GM12878 (cell line): Measurements from ENCODE around the gene OR9Q1. TPM values are rescaled to one million over a fixed set of nuclear protein-coding genes. Genes with fewer than 3 reads are reported as not detected.

ENCODE experiments used
- ATAC-seq: fragments of 200-7000 bp; cut with Tn5 transposase; 3 replicates; pipeline ENCODE4 v1.9.1; 2020; ENCODE audit warnings: mild to moderate bottlenecking, moderate library complexity
- BruUV-seq: library from RNA; stranded (reverse); fragments of 400-500 nt; replicated peaks from 2 replicates; lab custom pipeline; 2021; lab: Mats Ljungman, UMichigan
- CTCF ChIA-PET: fragments of 300-600 bp; sonication (Branson Sonifier 250); formaldehyde crosslinking; extraction: SDS; loops from one replicate; lab custom pipeline; 2021; ENCODE audit warnings: inconsistent platforms; lab: Yijun Ruan, JAX
- POLR2A ChIA-PET: fragments of 350-600 bp; formaldehyde crosslinking; extraction: SDS; loops from one replicate; lab custom pipeline; 2021; ENCODE audit warnings: inconsistent platforms; lab: Charles Lee
- RAD21 ChIA-PET: fragments of 300-600 bp; sonication (Branson Sonifier 250); formaldehyde crosslinking; loops from one replicate; lab custom pipeline; 2023; ENCODE audit warnings: antibody characterized with exemption; ENCODE audit not compliant: unreplicated experiment; lab: Charles Lee
- SMC1A ChIA-PET: fragments of 300-600 bp; sonication (Branson Sonifier 250); formaldehyde crosslinking; loops from one replicate; lab custom pipeline; 2023; ENCODE audit not compliant: unreplicated experiment, uncharacterized antibody; lab: Charles Lee
- DNase-seq: peaks from one replicate; pipeline ENCODE4 v3.0.0-alpha.2; 2011; ENCODE audit warnings: low read depth, low spot score
- FAIRE-seq: peaks from 3 replicates; lab custom pipeline; 2011; peaks lifted over from hg19 to GRCh38; lab: Jason Lieb, UNC
- H2AFZ ChIP-seq: 2 replicates; pipeline ENCODE4 v1.6.0; 2011; ENCODE audit warnings: low read depth, low read length, control low read depth; ENCODE audit not compliant: control insufficient read depth
- H3K27ac ChIP-seq: 2 replicates; pipeline ENCODE4 v1.5.1; 2011; ENCODE audit warnings: control low read depth; ENCODE audit not compliant: control insufficient read depth, insufficient read depth
- H3K27me3 ChIP-seq, 2 experiments: replicated peaks in 1 of 2; 2 replicates each; pipeline versions ENCODE4 v1.6.0 to v1.6.1; 2011; ENCODE audit warnings: low read length in 1 of 2; ENCODE audit not compliant: control insufficient read depth in 2 of 2, insufficient read depth in 2 of 2
- H3K36me3 ChIP-seq, 2 experiments: 2 replicates each; pipeline ENCODE4 v1.5.1; 2011; ENCODE audit warnings: low read length in 1 of 2; ENCODE audit not compliant: control insufficient read depth in 2 of 2, insufficient read depth in 2 of 2
- H3K4me1 ChIP-seq: 2 replicates; pipeline ENCODE4 v1.6.1; 2011; ENCODE audit warnings: mild to moderate bottlenecking, low read length, moderate library complexity, mixed read lengths; ENCODE audit not compliant: control insufficient read depth, insufficient read depth
- H3K4me2 ChIP-seq: 2 replicates; pipeline ENCODE4 v1.6.0; 2011; ENCODE audit warnings: control low read depth; ENCODE audit not compliant: control insufficient read depth, insufficient read depth
- H3K4me3 ChIP-seq: fragments of 200-600 bp; sonication (generic); 2 replicates; pipeline ENCODE4 v1.5.1; 2016
- H3K79me2 ChIP-seq: 2 replicates; pipeline ENCODE4 v1.6.0; 2011; ENCODE audit warnings: low read length; ENCODE audit not compliant: control insufficient read depth, insufficient read depth
- H3K9ac ChIP-seq: 2 replicates; pipeline ENCODE4 v1.8.0; 2011; ENCODE audit warnings: low read length, control low read depth, mixed read lengths; ENCODE audit not compliant: control insufficient read depth, insufficient read depth
- H3K9me3 ChIP-seq: replicated peaks from 3 replicates; pipeline ENCODE4 v1.5.1; 2011; ENCODE audit warnings: mild to moderate bottlenecking, low read length; ENCODE audit not compliant: control insufficient read depth, insufficient read depth
- H4K20me1 ChIP-seq: 2 replicates; pipeline ENCODE4 v1.6.0; 2011; ENCODE audit not compliant: control insufficient read depth, insufficient read depth
- CHD2 ChIP-seq: IDR thresholded peaks from 2 replicates; pipeline ENCODE4 v1.6.1; 2011; ENCODE audit warnings: low read depth, low read length, improper control_type of control experiment, borderline replicate concordance
- ESRRA ChIP-seq: IDR thresholded peaks from 2 replicates; pipeline ENCODE4 v1.6.1; 2012; ENCODE audit warnings: mild to moderate bottlenecking, low read length, improper control_type of control experiment
- ETV6 ChIP-seq, 2 experiments: fragments of 450-650 bp in 1 of 2; IDR thresholded peaks in 1 of 2; conservative IDR thresholded peaks in 1 of 2; 2 replicates each; pipeline ENCODE4 v1.6.1; 2014; ENCODE audit warnings: antibody characterized with exemption in 1 of 2, borderline replicate concordance in 1 of 2, low read depth in 1 of 2, mild to moderate bottlenecking in 1 of 2, moderate library complexity in 1 of 2
- NFYB ChIP-seq: IDR thresholded peaks from 2 replicates; pipeline ENCODE4 v1.6.1; 2011; ENCODE audit warnings: low read depth, mild to moderate bottlenecking, low read length, improper control_type of control experiment, moderate library complexity; ENCODE audit not compliant: insufficient read depth
- NRF1 ChIP-seq: conservative IDR thresholded peaks from 2 replicates; pipeline ENCODE4 v1.6.1; 2011; ENCODE audit warnings: mild to moderate bottlenecking, low read depth, low read length, improper control_type of control experiment
- POU2F2 ChIP-seq: IDR thresholded peaks from 3 replicates; pipeline ENCODE4 v1.6.1; 2011; ENCODE audit warnings: low read depth, mild to moderate bottlenecking, low read length, borderline replicate concordance
- RELA ChIP-seq: fragments of 450-650 bp; IDR thresholded peaks from 2 replicates; pipeline ENCODE4 v1.8.0; 2014; ENCODE audit warnings: borderline replicate concordance; ENCODE audit not compliant: partially characterized antibody
- SIN3A ChIP-seq: IDR thresholded peaks from 2 replicates; pipeline ENCODE4 v1.6.1; 2012; ENCODE audit warnings: low read depth, low read length, improper control_type of control experiment
- TBL1XR1 ChIP-seq: IDR thresholded peaks from 2 replicates; pipeline ENCODE4 v1.6.1; 2012; ENCODE audit warnings: low read depth, low read length, improper control_type of control experiment
- YY1 ChIP-seq: IDR thresholded peaks from 2 replicates; pipeline ENCODE4 v1.6.1; 2011; ENCODE audit warnings: low read depth, mild to moderate bottlenecking, low read length
- ZNF217 ChIP-seq: fragments of 450-650 bp; IDR thresholded peaks from 2 replicates; pipeline ENCODE4 v1.6.1; 2017; ENCODE audit warnings: antibody characterized with exemption, mild to moderate bottlenecking
- ZNF622 ChIP-seq: fragments of 450-650 bp; IDR thresholded peaks from 2 replicates; pipeline ENCODE4 v1.6.1; 2017; ENCODE audit warnings: mild to moderate bottlenecking, inconsistent platforms
- WGBS: methylation state at CpG from one replicate; pipeline ENCODE4 v1.1.6; 2016; ENCODE audit warnings: low lambda C conversion rate; ENCODE audit not compliant: insufficient replicate concordance, insufficient coverage; ENCODE audit errors: missing lambda C conversion rate; 5-methylcytosine and 5-hydroxymethylcytosine counted together
- in situ Hi-C: fragments of 300-500 bp; cut with MboI; formaldehyde crosslinking; loops from 9 replicates; pipeline ENCODE4 v1.14.3; 2018; ENCODE audit warnings: mixed read lengths
- intact Hi-C: fragments of 100-400 bp; cut with micrococcal nuclease; formaldehyde crosslinking; loops from one replicate; pipeline ENCODE4 v1.14.2; 2022; ENCODE audit not compliant: unreplicated experiment
- polyA plus RNA-seq, 11 experiments: library from polyadenylated mRNA; depleted of rRNA in 4 of 11; unstranded in 6 of 11; stranded (reverse) in 5 of 11; fragments of >200 nt; fragmentation: Nextera tagmentation in 4 of 11; fragmentation: Illumina TruSeq in 1 of 11; extraction: Ambion mirVana in 4 of 11; extraction: Trizol in 1 of 11; gene quantifications; 1 replicate in 1 of 11; 2 replicates in 10 of 11; pipeline versions ENCODE4 v1.2.1 to v1.2.3, GENCODE V29; 2011 to 2016; ENCODE audit warnings: inconsistent platforms in 2 of 11, missing spikeins in 2 of 11, low read depth in 1 of 11
- total RNA-seq, 4 experiments: library from RNA; depleted of rRNA in 3 of 4; stranded (reverse); fragments of >200 nt in 3 of 4; fragmentation: Illumina TruSeq in 1 of 4; extraction: Trizol in 1 of 4; gene quantifications; 2 replicates each; pipeline versions ENCODE4 v1.2.1 to v1.2.3, GENCODE V29; 2013 to 2021
- TF ChIP-seq, protein P1 (sequence below): IDR thresholded peaks from 2 replicates; pipeline ENCODE4 v1.6.1; 2011; ENCODE audit warnings: borderline replicate concordance, low read depth, mild to moderate bottlenecking, moderate library complexity, mixed read lengths, low read length; ENCODE audit not compliant: insufficient read depth; ENCODE audit errors: extremely low read length

OR9Q1 gene
- total and polyA plus RNA-seq, 10 of the 15 experiments (the other 5 are each of a cell fraction or from before 2014, with no cell fraction given): not detected

DNA sequence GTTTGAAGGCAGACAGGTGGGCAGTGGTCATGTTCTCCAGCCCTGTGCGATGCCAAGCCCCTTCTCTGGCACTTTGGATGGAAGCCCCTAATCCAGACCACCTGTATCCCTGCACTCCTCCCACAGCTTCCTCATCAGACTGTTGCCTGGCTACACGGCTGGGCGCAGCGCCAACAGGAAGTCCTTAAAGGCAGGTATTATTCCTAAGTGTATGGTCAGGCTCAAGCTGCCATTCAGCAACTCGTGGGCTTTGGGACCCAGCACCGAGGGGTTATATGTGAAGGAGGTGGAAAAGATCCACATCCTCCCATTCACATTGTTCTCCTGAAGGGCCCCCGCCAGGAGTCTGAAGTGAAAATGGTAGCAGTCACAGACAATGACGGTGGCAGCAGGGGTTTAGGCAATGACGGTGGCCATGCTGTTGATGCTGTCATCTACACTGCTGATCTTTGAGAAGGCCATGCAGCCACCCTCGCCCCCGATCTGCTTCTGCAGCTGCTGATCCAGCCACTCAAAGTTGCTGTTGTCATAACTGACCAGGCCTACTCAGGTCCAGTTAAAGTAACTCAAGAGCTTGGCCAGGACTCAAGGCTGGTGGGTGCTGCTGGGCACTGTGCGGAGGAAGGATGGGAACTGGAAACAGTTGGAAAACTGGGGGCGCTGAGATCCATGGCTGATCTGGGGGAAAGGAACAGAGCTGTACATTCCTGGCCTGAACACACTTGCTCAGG is 34.8 kb downstream of the OR9Q1 start:
- peaks cover 0 to 2% of the 10 kb centered on the region in 2 experiments; a peak in 2 of 4 replicates for H3K27me3 ChIP-seq
- CTCF ChIA-PET: no interaction called here
- TF ChIP-seq ETV6 (conservative IDR thresholded peaks at IDR 0.05 in 1 of 2, IDR thresholded peaks at IDR 0.05 in 1 of 2; ENCODE audit: borderline replicate concordance in 1 of 2, low read depth in 1 of 2): no peak
- no peak for TF ChIP-seq NRF1
- no peak for TF ChIP-seq YY1
- no peak for TF ChIP-seq POU2F2
- TF ChIP-seq RELA: no peak
- TF ChIP-seq, protein P1, sequence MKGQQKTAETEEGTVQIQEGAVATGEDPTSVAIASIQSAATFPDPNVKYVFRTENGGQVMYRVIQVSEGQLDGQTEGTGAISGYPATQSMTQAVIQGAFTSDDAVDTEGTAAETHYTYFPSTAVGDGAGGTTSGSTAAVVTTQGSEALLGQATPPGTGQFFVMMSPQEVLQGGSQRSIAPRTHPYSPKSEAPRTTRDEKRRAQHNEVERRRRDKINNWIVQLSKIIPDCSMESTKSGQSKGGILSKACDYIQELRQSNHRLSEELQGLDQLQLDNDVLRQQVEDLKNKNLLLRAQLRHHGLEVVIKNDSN: no peak
- no peak for TF ChIP-seq ESRRA
- no peak for TF ChIP-seq ZNF217
- no peak for TF ChIP-seq NFYB
- TF ChIP-seq CHD2: no peak
- no peak for TF ChIP-seq ZNF622
- TF ChIP-seq SIN3A: no peak
- TF ChIP-seq TBL1XR1: no peak
- TF ChIP-seq, all 136 proteins: peak for 0
- no peaks in the 10 kb centered on the region for H3K36me3 ChIP-seq
- no peak for FAIRE-seq
- no peaks in the 10 kb centered on the region for H3K4me1 ChIP-seq
- intact Hi-C loops (no loop called here), in situ Hi-C loops (no loop called here)
- no peak overlapping the region for H3K27ac ChIP-seq
- H3K4me2 ChIP-seq: no peak overlapping the region
- no peak for ATAC-seq
- no peak overlapping the region for H2AFZ ChIP-seq
- ChIA-PET SMC1A (no interaction called here), POLR2A (no interaction called here), RAD21 (no interaction called here)
- H4K20me1 ChIP-seq: no peaks in the 10 kb centered on the region
- H3K9me3 ChIP-seq: no peaks in the 10 kb centered on the region
- no peak overlapping the region for H3K4me3 ChIP-seq
- no peak for DNase-seq
- H3K79me2 ChIP-seq: no peaks in the 10 kb centered on the region
- no peak overlapping the region for H3K9ac ChIP-seq
- BruUV-seq: no TSS peak
- 36% methylated on average over 13 of the region's 13 CpGs for WGBS
